ENCODE measurements around the gene KANK3.
"Not testable (repeated sequence)": the region's sequence is repeated elsewhere in the genome, so short reads cannot be mapped to it uniquely, and the experiment has no call there.

Gene KANK3

DNA sequence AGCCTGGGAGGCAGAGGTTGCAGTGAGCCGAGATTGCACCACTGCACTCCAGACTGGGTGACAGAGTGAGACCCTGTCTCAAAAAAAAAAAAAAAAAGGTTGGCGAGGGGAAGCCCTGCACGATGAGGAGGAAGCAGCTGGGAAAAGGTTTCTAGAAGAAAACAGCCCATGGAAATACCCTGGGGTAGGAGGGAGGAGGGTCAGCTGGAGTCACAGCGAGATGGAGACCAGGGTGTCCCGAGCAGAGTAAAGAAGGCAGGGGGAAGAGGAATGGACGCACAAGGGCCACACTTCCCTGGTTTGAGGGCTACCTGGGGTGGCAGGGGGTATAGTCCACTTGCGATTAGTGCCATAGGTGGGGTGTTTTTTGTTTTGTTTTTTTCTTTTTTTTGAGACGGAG is 6.4 kb downstream of the KANK3 start:
- DNase-seq, result no peak

DNA sequence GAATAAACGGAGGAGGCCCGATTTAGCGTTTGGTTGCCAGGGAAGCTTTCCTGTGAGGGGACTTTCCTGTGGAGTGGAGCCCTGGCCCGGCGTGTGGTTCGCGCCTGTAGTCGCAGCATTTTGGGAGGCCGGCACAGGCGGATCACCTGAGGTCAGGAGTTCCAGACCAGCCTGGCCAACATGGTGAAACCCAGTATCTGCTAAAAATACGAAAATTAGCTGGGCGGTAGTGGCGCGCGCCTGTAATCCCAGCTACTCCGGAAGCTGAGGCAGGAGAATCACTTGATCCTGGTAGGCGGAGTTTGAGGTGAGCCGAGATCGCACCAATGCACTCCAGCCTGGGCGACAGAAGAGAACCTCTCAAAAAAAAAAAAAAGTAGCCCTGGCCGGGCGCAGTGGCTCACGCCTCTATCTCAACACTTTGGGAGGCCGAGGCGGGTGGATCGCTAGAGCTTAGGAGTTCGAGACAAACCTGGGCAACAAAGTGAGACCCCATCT is 6.9 kb downstream of the KANK3 start:
- no peak for DNase-seq

DNA sequence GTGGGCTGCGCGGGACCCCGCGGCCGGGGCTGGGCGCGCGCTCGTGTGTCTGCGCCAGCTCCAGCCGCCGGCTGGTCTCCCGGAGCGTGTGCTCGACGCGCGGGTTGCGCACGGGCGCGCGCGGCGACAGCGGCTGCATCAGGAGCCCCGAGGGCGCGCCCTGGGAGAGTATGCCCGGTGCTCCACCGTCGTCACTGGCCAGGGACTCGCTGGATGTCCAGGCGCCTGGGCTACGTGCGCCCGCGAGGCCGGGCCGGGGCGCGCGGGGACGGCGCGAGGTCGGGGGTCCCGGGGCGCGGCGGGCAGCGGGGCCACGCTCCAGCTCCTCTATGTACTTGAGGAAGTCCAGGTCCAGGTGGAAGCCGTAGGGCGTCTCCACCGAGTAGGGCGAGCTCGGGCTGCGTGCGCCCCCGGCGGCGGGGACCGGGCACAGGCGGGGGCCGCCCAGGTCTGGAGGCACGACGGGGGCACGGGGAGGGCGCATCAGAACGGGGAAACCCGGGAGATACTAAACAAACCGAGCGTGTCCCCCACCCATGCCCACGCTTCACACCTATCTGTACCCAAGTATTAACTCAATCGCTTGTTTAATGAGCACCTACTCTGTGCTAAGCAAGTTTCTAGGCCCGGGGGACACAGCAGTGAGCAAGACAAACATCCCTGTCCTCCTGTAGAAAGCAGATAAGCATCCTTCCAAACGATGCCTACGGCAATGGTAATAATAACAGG is 7.6 kb downstream of the KANK3 start:
- DNase-seq, result no peak

DNA sequence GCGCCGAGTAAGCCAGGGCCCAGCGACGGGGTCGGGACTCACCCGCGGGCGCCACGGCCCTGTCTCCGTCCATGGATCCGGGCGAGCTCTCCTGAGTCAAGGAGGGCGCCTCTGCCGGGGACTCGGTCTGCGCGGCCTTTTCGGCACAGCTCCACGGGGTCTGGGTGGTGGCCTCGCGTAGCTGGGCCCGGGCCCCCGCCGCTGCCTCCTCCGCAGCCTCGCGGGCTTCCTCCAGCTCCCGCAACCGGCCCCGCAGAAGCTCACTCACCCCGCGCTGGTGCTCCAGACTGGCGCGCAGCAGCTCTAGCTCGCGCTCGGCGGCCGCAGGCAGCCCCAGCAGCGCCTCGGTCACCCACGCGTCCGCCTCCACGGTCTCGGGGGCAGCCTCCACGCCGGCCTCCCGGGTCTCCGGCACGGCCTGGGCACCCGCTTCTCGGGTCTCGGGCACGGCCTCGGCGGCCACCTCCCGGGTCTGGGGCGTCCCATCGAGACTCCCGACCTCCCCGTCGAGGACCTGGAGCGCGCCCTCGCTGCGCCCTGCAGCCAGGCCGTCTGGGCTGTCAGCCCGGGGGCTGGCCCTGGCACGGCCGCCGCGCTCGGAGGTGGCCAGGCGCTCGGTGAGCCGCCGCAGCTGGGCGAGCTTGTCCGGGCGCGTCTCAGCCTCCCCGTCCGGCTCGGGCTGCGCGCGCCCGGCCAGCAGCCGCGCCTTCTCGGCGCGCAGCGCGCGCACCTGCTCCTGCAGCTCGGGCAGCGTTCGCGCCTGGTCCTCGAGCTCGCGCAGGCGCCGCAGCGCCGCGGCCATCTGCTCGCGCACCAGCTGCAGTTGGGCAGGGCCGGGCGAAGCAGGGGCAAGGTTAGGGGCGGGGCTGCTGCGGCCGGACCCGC is 8.4 kb downstream of the KANK3 start:
- DNase-seq, result peak; percentile 44

DNA sequence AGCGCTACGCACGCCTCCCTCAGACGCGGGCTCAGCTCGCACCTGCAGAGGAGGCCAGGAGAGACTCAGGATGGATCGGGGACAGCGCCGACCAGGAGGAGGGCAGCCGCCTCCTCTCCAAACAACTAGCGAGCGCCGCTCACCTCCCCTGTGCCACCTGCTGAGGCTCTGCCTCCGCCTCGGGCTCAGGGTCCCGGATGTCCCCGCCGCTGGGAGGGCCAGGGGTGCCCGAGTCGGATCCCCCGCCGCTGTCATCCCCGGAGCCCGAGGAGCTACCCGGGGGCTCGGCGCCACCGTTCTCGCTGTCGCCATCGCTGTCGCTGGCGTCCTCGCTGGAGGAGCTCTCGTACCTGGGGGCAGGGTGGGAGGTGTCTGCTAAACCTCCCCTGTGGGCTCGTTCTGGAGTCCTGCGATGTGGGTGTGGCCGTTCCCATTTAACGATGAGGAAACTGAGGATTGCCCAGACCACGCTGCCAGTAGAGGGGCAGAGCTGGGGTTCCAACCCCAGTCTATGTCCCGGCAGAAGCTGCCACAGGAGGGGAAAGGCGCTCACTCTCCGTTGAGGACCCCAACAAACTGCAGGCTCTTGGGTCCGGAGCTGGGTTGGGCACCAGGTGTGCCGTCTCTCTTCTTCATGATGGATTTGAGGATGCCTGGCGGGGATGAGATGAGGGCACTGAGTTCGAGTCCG is 9.2 kb downstream of the KANK3 start:
- DNase-seq, result no peak

DNA sequence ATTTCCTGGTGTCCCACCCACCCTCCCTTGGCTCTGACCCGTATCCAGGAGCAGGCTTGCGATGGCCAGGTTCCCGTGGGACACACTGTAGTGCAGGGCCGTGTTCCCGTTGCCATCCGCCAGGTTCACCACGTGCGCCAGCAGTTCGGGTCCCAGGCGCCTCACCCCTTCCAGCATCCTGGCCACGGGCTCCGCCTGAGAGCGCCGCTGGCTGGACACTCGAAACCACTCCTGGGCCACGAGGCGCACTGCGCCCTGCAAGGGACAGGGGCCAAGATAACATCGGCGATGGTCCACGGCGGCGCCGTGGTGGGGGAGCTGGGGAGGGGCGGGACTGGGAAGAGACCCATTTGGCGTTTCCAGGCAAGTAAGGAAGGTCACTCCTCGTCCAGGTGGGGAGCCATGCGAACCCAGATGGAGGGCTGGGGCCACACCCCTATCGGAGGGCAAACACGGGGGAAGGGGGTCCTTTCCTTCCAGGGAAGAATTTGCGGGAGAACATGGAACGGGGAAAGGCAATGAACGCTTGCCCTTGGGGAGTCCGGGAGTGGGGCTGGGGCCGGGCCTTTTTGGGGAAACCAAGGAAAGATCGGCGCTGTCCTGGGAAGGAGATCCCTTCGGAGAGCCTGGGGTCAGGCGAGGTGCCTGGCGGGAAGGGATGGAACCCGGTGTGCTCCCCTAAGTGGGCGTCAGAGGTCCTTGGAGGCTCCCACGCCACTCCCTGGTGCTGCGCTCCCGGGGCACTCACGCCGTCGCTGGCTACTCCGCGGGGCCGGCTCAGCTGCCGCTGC is 9.9 kb downstream of the KANK3 start:
- DNase-seq, result no peak

DNA sequence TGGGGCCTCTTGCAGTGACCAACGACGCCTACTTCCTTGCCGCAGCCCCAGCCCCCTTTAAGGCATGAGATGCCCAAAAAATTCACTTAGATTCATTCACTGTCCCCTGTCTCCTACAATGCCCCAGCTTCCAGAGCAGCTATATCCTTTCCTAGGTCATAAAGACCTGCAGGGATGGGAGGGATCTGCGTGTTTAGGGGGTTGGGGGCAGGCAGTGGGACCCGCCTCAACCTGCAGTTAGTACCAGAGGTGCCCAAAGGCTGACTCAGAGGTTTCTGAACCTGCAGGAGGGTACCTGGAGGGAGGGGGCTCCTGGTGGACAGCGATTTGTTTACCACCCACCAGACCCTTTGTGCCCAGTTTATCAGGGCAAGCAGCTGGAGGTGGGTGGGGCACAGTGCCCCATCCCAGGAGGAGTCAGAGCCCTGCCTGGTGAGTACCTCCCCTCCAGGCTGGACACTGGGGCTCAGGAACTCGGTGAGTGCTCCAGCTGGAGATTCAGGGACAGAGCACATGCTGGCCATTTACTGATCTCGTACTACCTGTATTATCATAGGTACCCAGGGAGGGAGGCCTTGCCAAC is 11.7 kb downstream of the KANK3 start:
- no peak for DNase-seq

DNA sequence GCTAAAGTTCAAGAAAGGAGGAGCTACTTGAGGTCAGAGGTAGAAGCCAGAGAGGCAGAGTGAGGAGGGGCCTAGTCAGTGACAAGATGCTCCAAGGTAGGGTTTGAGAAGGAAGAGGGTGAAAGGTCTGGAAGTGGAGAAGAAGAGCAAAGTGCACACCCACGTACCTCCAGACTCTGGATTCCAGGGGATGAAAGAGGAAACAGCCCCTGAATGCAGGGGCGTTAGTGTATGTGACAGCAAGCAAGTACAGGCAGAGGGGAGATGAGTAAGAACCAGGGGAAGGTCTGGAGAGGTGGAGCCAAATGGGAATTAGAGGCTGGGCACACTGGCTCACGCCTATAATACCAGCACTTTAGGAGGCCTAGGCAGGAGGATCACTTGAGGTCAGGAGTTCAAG is 13.1 kb downstream of the KANK3 start:
- DNase-seq, result no peak

DNA sequence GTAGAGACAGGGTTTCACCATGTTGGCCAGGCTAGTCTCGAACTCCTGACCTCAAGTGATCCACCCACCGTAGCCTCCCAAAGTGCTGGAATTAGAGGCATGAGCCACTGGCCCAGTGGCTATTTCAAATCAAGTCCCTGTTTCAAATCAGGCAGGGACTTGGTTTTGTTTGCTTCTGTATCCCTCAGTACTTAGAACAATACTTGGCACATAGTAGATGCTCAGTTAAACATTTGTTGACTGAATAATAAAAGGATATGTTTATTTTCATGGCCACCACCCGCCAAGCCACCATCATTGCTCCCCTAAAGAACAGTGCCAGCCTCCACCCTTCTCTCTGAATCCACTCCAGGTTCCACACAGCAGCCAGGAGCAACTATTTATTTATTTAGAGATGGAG is 17.6 kb downstream of the KANK3 start:
- DNase-seq, result no peak

DNA sequence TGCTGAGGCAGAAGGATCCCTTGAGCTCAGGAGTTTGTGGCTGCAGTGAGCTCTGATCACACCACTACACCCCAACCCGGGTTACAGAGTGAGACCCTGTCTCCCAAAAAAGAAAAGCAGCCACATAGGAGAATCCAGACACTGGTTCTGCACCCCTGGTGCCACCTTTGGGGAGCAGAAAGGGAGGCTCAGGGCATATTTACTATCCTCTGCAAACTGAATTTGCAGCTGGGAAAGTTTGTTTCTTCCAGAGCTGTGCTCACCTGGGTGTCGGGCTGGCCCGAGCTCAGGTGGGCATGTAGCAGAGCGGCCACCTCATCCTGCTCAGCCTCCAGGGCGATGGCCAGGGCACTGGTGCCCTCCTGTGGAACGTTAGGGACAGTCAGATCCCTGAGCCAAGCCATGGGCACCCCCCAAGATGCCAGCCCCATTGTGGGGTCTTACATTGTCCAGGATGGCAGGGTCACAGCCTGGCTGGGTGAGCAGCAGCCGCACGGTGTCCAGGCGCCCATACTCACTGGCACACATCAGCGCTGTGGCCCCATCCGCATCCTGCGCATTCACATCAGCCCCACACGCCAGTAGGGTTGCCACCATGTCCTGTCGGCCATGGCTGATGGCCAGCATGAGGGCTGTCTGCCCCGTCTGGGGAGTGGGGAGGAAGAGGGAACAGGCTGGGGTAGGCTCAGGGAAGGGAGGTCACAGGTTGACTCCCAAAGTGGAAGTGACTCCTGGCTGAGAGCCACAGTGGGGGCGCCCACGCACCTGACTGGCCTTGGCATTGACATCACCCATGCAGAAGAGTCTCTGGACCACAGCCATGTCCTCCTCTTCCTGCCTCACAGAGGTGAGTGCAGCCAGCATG is 18.6 kb downstream of the KANK3 start:
- DNase-seq, result no peak

DNA sequence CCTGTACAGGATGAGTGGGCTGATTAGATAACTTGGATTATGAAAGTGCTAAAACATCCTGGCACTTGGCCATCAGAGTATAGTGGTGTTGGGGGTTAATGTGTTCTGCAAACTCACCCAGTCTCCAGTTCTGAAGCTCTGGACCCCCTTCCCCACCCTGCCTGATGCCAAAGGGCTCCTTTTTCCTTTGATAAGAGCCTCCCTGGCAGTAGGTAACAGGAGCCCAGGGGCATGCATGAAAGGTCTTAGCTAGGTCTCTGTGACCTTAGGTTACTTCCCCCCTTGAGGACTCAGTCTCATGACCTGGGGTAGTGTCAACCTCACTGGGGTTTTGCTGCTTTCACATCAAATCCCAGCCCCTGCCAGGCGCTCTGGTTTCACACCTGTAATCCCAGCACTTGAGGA is 19.3 kb downstream of the KANK3 start:
- no peak for DNase-seq

DNA sequence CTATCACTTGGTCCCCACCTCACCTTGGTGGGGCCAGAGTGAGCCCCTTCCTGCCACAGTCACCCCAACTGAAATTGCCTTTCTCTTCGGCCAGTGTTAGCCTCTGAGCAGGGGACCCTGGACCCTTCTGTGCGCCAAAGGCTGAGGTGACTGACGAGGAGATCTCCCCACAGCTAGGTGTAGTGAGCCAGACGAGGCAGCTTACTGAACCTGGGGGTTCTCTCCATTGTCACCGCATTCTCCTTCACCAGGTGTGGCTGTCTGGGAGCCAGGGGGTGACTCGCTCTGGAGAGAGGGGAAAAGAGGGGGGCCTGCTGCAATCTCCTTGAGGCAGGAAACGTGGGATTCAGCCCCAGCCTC is 20.4 kb downstream of the KANK3 start:
- no peak for DNase-seq

DNA sequence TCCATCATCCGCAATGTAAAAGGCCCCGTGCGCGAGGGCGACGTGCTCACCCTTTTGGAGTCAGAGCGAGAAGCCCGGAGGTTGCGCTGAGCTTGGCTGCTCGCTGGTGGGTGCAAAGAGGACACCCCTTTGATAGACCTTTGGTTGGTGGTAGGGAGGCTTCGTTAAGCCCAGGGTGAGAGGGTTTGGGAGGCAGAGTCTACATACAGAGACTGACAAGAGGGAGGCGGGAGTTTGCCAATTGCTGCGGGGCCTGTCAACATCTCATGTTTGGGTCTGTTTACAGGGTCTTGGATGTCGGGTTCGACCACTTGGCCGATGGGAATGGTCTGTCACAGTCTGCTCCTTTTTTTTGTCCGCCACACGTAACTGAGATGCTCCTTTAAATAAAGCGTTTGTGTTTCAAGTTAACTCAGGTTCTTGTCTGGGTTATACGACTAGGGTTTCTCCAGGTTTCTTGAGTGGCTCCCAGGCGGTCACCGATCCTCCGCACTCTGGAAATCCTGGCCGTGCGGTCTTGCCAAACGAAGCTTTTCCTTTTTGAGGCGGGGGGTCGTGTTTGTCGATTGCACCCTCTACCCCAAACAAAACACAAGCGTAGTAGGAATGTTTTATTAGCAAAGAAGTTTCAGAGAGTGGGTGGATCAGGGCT is 20.9 kb downstream of the KANK3 start:
- DNase-seq, result no peak

DNA sequence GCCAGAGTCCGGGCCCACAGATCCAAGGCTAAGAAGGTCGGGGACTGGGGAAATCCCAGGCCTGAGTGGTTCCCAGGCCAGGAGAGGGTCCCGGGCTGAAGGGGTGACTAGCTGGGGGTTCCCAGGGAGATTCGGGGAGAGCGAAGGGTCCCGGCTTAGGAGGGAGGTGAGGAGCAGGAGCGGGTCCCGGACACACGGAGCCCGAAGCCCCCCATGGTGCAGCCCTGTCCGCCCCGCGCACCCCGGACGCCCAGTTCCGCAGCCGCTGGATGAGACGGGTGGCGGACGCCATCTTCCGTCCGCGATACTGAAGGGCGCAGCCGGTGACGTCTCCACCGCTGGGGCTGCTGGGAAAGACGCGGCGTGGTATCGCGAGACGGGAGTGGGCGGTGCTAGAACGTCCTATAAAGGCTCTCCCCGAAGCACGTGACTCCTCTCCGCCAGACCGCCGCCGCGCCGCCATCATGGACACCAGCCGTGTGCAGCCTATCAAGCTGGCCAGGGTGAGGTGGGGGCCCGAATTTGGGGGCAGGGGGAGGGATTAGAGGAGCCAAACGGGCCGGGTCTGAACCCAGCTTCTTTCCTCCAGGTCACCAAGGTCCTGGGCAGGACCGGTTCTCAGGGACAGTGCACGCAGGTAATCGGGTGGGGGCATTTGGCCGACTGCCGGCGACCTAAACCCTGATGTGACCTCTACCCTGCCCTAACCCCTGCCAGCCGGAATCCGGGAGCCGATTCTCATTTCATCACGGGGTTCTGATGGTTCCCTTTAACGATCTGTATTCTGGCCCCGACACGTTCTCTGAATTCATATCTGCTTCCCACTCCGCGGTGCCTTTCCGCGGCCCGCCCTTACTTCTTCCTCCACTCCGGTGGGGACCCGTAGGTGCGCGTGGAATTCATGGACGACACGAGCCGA is 21.7 kb downstream of the KANK3 start, which contains the start of the genes NDUFA7 and RPS28:
TSS of gene NDUFA7 (minus strand) at position 309 of the 919 bp plus-strand sequence. CDS start at position 292, 17 bp downstream.
TSS of gene RPS28 (plus strand) at position 430 of the 919 bp plus-strand sequence. CDS start at position 465, 35 bp downstream.
- DNase-seq, result peak; percentile 92

DNA sequence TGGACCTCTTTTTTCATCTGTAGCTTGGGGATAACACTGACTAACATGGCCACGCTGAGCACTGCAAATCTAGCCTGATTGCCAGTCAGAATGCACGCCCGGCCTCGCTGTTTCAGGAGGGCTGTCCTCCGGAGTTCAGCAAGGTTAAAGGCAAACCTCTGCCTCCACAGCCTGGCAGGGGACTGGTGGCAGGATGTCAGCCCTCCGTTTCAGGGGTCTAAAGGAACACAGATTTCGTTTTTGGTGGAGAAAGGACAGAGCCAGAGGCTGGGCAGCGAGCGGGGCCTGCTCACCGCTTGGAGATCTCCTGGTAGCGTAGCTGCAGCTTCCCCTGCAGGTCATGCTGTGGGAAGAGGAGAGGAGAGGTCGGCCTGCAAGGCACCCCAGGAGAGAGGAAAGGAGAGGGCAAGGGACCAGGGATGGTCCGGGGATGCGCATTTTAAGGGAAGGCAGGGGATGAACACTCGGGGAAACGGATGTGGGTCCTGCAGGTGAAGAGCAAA is 22.4 kb downstream of the KANK3 start:
- no peak for DNase-seq

DNA sequence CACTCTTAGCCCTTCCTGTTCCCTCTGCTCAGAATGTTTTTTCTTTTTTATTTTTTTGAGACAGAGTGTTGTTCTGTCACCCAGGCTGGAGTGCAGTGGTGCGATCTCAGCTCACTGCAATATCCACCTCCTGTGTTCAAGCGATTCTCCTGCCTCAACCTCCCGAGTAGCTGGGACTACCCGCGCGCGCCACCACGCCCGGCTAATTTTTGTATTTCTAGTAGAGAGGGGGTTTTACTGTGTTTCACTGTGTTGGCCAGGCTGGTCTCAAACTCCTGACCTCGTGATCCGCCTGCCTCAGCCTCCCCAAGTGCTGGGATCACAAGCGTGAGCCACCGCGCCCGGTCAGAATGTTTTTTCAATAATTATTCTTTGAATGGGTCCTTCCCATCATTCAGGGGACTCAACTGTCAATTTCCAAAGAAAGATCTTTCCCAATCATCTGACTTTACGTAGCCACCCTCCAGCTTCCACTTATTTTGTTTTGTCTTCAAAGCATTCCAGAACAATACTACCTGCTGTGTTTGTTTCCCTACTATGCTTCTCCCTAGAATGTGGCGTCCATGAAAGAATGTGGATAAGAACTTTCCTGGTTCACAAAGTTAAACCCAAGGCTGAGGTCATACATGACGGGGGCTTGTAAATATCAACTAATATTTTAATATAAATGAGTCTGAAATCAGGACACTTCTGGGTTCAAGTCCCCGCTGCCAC is 23.1 kb downstream of the KANK3 start:
- no peak for DNase-seq

DNA sequence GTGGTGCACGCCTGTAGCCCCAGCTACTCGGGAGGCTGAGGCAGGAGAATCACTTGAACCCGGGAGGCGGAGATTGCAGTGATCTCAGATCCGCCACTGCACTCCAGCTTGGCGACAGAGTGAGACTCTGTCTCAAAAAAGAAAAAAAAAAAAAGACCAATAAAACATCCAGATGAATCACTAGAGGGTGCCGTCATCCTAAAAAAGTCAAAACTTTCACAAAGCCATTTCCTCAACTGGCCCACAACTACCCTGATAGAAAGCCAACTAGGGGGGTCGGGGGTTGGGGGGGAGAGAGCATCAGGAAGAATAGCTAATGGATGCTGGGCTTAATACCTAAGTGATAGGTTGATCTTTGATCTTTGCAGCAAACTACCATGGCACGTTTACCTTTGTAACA is 24.2 kb downstream of the KANK3 start:
- not testable (repeated sequence) for DNase-seq

DNA sequence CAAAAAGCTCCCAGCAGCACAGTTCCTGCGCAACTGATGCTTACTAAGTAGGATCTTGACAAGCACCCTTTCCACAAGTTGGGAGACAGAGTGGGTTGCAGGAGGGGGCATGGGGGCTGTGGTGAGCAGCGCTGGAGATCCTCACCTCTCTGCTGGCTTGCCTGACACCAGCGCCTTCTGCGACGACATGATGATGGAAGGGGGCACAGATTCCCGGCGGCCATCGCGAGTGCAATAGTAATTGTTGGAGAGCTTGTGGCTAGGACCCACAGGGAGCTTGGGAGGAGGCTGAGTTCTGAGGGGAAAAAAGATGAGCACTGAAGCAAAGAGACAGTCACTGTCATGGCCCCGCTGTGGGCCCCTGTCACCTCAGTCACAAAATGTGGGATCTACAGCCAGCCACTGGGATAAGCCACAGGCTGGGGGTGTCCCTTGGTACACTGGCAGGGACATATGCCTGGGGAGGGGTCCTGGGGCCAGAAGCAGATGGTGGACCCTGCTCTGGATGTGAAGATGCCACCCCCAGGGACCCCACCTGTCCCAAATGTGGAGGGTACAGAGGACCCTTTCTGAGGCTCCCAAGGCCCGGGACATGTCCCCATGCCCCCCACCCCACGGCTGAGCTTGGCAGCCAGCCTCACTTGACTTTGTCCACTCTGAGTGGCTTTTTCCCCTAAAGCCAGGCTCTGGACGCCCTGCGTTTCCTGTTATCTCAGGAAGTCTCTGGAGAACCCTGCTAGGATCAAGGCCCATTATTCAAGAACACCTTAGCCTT is 26.5 kb downstream of the KANK3 start:
- DNase-seq, result no peak

All from T1000 (cell line).